GM06990 (cell line): ENCODE measurements around the gene TMEM125.

Experiments used
- DNase-seq: peaks from one replicate; pipeline ENCODE4 v3.0.0-alpha.2; 2011; ENCODE audit not compliant: insufficient read length; ENCODE audit errors: extremely low read depth
- H3K27me3 ChIP-seq: replicated peaks from 2 replicates; pipeline ENCODE4 v1.6.0; 2011; ENCODE audit warnings: low read length; ENCODE audit not compliant: control insufficient read depth, insufficient read depth
- H3K36me3 ChIP-seq: 2 replicates; pipeline ENCODE4 v1.5.1; 2011; ENCODE audit warnings: low read length; ENCODE audit not compliant: control insufficient read depth, insufficient read depth
- H3K4me3 ChIP-seq: replicated peaks from 2 replicates; pipeline ENCODE4 v1.5.1; 2011; ENCODE audit warnings: low read depth, mild to moderate bottlenecking, control low read depth, low read length
- TF ChIP-seq, protein P1 (sequence below): IDR thresholded peaks from 2 replicates; pipeline ENCODE4 v1.5.1; 2011; ENCODE audit warnings: low read length, control low read depth, mild to moderate bottlenecking, inconsistent platforms; ENCODE audit not compliant: insufficient read depth, poor library complexity, severe bottlenecking

Gene TMEM125

DNA sequence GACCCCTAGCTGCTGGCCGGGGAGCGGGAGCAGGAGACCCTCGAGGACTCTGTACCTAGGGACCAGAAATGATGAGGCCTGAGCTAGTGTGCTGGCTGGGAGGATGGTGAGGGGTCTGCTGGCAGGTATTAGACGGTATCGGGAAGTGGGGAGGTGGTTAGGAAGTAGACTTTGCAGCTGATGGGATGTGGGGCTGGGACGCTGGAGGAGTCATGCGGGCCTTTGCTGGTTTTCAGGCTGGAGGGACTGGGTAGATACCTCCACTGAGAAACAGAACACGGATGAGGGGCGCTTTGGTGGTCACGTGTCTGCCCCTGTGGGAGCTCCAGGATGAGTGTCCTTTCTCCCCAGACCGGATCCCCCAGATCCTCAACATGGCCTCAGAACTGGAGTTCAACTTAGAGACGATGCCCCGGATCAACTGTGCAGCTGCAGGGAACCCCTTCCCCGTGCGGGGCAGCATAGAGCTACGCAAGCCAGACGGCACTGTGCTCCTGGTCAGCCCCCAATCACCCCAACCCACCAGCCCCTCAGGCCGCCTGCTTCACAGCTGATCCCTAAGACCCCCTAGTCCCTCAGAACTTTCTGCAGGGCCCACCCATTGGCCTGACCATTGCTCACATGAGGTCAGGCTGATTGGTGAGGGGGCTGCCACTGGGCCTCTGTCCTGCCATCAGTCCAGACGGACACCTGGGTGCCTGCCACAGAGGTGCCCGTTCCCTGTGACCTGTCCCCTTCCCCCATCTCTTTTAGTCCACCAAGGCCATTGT lies 39.0 kb downstream of the TMEM125 start:
- no peaks in the 10 kb centered on the region; the same call in 1 of the 2 replicates for H3K27me3 ChIP-seq
- H3K4me3 ChIP-seq: no peak overlapping the region
- TF ChIP-seq, protein P1, sequence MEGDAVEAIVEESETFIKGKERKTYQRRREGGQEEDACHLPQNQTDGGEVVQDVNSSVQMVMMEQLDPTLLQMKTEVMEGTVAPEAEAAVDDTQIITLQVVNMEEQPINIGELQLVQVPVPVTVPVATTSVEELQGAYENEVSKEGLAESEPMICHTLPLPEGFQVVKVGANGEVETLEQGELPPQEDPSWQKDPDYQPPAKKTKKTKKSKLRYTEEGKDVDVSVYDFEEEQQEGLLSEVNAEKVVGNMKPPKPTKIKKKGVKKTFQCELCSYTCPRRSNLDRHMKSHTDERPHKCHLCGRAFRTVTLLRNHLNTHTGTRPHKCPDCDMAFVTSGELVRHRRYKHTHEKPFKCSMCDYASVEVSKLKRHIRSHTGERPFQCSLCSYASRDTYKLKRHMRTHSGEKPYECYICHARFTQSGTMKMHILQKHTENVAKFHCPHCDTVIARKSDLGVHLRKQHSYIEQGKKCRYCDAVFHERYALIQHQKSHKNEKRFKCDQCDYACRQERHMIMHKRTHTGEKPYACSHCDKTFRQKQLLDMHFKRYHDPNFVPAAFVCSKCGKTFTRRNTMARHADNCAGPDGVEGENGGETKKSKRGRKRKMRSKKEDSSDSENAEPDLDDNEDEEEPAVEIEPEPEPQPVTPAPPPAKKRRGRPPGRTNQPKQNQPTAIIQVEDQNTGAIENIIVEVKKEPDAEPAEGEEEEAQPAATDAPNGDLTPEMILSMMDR: no peak
- no peak for DNase-seq
- H3K36me3 ChIP-seq: no peaks in the 10 kb centered on the region

DNA sequence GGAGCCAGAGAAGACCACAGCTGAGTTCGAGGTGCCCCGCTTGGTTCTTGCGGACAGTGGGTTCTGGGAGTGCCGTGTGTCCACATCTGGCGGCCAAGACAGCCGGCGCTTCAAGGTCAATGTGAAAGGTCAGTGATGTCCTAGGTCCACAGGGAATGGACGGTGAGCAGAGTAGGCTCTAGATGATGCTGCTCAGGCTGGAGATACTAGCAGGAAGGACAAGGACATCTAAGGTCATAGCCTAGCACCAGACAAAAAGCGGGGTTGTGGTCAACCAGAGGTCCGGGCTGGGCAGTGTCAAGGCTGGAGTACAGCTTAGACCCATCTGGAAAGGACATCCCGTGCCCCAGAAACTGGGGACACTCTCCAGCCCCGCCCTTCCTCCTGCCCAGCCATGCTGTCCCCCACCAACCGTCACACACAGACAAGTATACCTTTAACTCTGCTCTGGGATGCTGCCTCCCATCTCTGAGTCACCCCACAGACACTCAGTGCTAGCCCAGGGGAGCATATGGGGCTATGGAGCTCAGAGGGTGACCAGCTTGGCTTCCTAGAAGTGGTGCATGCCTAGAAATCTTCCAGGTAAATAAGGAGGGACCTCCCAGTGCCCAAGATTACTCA lies 39.7 kb downstream of the TMEM125 start:
- H3K4me3 ChIP-seq: no peak overlapping the region
- DNase-seq: no peak
- no peaks in the 10 kb centered on the region; the same call in 1 of the 2 replicates for H3K27me3 ChIP-seq
- TF ChIP-seq, protein P1: no peak
- no peaks in the 10 kb centered on the region for H3K36me3 ChIP-seq

DNA sequence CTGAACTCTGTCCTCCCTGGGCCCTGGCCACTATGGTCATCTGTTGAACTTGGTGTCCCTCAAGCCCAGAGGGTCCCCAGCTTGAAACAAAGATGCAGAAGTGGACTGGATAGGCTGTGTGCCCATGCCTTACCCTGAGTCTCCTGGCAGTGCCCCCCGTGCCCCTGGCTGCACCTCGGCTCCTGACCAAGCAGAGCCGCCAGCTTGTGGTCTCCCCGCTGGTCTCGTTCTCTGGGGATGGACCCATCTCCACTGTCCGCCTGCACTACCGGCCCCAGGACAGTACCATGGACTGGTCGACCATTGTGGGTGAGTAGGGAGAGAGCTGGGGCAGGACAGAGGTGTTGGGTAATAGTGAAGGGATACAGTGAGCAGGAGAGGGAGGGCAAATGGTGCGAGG lies 41.7 kb downstream of the TMEM125 start:
- TF ChIP-seq, protein P1: no peak
- no peaks in the 10 kb centered on the region for H3K36me3 ChIP-seq
- no peaks in the 10 kb centered on the region; the same call in 1 of the 2 replicates for H3K27me3 ChIP-seq
- no peak for DNase-seq
- H3K4me3 ChIP-seq: no peak overlapping the region

DNA sequence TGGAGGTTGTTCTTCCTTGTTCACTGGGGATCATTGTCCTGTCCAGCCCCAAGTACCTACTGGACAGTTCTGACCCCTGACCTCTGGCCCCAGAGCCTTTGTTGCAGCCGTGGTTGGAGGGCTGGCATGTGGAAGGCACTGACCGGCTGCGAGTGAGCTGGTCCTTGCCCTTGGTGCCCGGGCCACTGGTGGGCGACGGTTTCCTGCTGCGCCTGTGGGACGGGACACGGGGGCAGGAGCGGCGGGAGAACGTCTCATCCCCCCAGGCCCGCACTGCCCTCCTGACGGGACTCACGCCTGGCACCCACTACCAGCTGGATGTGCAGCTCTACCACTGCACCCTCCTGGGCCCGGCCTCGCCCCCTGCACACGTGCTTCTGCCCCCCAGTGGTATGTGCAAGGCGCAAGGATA lies 42.4 kb downstream of the TMEM125 start:
- TF ChIP-seq, protein P1: no peak
- no peak overlapping the region for H3K4me3 ChIP-seq
- no peak for DNase-seq
- no peaks in the 10 kb centered on the region for H3K36me3 ChIP-seq
- no peaks in the 10 kb centered on the region for H3K27me3 ChIP-seq

DNA sequence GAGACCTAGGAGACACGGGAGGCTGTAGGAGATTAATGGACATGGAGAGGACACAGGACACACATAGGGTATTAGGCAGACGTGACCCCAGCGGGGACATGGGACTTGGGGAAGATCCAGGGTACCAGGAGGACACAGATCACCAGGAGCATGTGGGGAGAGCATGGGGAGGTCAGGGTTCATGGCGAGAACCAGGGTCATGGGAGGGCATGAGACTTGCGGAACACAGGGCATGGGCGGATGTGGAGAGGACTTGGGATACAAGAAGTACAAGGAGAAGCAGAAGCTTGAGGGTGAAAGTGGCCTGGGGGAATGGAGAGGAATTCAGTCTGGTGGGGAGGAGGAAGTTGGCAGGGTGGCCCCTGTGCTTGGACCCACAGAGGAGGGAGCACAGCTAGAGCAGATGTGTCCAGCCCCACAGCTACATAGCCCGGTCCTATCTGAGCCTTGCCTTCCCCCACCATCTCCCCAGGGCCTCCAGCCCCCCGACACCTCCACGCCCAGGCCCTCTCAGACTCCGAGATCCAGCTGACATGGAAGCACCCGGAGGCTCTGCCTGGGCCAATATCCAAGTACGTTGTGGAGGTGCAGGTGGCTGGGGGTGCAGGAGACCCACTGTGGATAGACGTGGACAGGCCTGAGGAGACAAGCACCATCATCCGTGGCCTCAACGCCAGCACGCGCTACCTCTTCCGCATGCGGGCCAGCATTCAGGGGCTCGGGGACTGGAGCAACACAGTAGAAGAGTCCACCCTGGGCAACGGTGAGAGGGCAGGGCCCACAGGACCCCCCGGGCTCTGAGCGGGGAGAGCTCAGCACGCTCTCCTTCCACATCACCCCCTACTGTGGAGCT lies 43.1 kb downstream of the TMEM125 start:
- Histone ChIP-seq H3K36me3 (no peaks in the 10 kb centered on the region), H3K27me3 (no peaks in the 10 kb centered on the region), H3K4me3 (no peak overlapping the region)
- DNase-seq: no peak
- TF ChIP-seq, protein P1: no peak
